WTC11 (cell line): Measurements from ENCODE around the gene SMYD3. TPM values are rescaled to one million over a fixed set of nuclear protein-coding genes. Genes with fewer than 3 reads are reported as not detected.
A peak's percentile ranks its signal among the peaks of the same experiment; 100 is the strongest.

ENCODE experiments used
- ATAC-seq: fragments of 200-7000 bp; cut with Tn5 transposase; 2 replicates; pipeline ENCODE4 v1.10.0; 2021; ENCODE audit warnings: mild to moderate bottlenecking, moderate library complexity
- CTCF ChIA-PET: fragments of 300-600 bp; sonication (Branson Sonifier 250); formaldehyde crosslinking; loops from one replicate; lab custom pipeline; 2021; ENCODE audit warnings: antibody characterized with exemption; lab: Charles Lee
- POLR2A ChIA-PET: fragments of 350-600 bp; sonication (Branson Sonifier 250); formaldehyde crosslinking; loops from one replicate; lab custom pipeline; 2021; ENCODE audit warnings: antibody characterized with exemption; lab: Charles Lee
- DNase-seq: peaks from one replicate; pipeline ENCODE4 v3.0.0; 2021; ENCODE audit warnings: low spot score
- H3K27ac Mint-ChIP-seq: 2 replicates; pipeline ENCODE4 v1.8.0; 2021; ENCODE audit warnings: mixed read lengths
- H3K27me3 Mint-ChIP-seq: 2 replicates; pipeline ENCODE4 v1.8.0; 2021; ENCODE audit warnings: low read depth, mild to moderate bottlenecking, moderate library complexity, mixed read lengths
- H3K36me3 Mint-ChIP-seq: 2 replicates; pipeline ENCODE4 v1.8.0; 2021; ENCODE audit warnings: mixed read lengths
- H3K4me1 Mint-ChIP-seq: 2 replicates; pipeline ENCODE4 v1.8.0; 2022; ENCODE audit warnings: mixed read lengths
- H3K4me3 Mint-ChIP-seq: 2 replicates; pipeline ENCODE4 v1.8.0; 2021; ENCODE audit warnings: mild to moderate bottlenecking, moderate library complexity, mixed read lengths
- H3K9me3 Mint-ChIP-seq: 2 replicates; pipeline ENCODE4 v1.8.0; 2021; ENCODE audit warnings: mixed read lengths
- AFF4 ChIP-seq: sonication (generic); formaldehyde crosslinking; IDR thresholded peaks from 2 replicates; pipeline ENCODE4 v1.8.1; 2023; ENCODE audit warnings: mild to moderate bottlenecking, missing genetic modification reagents, borderline replicate concordance
- CREB1 ChIP-seq: sonication (generic); formaldehyde crosslinking; IDR thresholded peaks from 2 replicates; pipeline ENCODE4 v1.8.0; 2023; ENCODE audit warnings: mild to moderate bottlenecking, missing genetic modification reagents
- CREM ChIP-seq: sonication (generic); formaldehyde crosslinking; IDR thresholded peaks from 2 replicates; pipeline ENCODE4 v1.8.1; 2022; ENCODE audit warnings: mild to moderate bottlenecking, missing genetic modification reagents, moderate library complexity
- E2F4 ChIP-seq: sonication (generic); formaldehyde crosslinking; IDR thresholded peaks from 2 replicates; pipeline ENCODE4 v1.8.1; 2022; ENCODE audit warnings: low read depth, mild to moderate bottlenecking, moderate library complexity, missing genetic modification reagents, borderline replicate concordance
- E2F5 ChIP-seq: sonication (generic); formaldehyde crosslinking; IDR thresholded peaks from 2 replicates; pipeline ENCODE4 v1.8.1; 2022; ENCODE audit warnings: mild to moderate bottlenecking, moderate library complexity, missing genetic modification reagents
- ELF4 ChIP-seq: sonication (generic); formaldehyde crosslinking; IDR thresholded peaks from 2 replicates; pipeline ENCODE4 v1.8.1; 2022; ENCODE audit warnings: low read depth, mild to moderate bottlenecking, moderate library complexity, missing genetic modification reagents
- ESRRA ChIP-seq: sonication (generic); formaldehyde crosslinking; IDR thresholded peaks from 2 replicates; pipeline ENCODE4 v1.8.1; 2022; ENCODE audit warnings: mild to moderate bottlenecking, missing genetic modification reagents, borderline replicate concordance
- GABPB1 ChIP-seq: sonication (generic); formaldehyde crosslinking; IDR thresholded peaks from 2 replicates; pipeline ENCODE4 v1.8.1; 2023; ENCODE audit warnings: mild to moderate bottlenecking, missing genetic modification reagents
- GRHL2 ChIP-seq: fragments of 250-450 bp; sonication (Bioruptor Pico); IDR thresholded peaks from 2 replicates; pipeline ENCODE4 v1.8.0; 2022; ENCODE audit warnings: mild to moderate bottlenecking, moderate library complexity; ENCODE audit not compliant: insufficient replicate concordance, severe bottlenecking
- JUN ChIP-seq: sonication (generic); formaldehyde crosslinking; IDR thresholded peaks from 2 replicates; pipeline ENCODE4 v1.8.0; 2023; ENCODE audit warnings: mild to moderate bottlenecking, missing genetic modification reagents
- KAT7 ChIP-seq: sonication (generic); formaldehyde crosslinking; IDR thresholded peaks from 2 replicates; pipeline ENCODE4 v1.8.1; 2023; ENCODE audit warnings: missing genetic modification reagents, mild to moderate bottlenecking, borderline replicate concordance
- MXD4 ChIP-seq: fragments of 250-450 bp; sonication (Bioruptor Pico); IDR thresholded peaks from 2 replicates; pipeline ENCODE4 v1.8.0; 2021; ENCODE audit warnings: mild to moderate bottlenecking, moderate library complexity, borderline replicate concordance
- NR3C1 ChIP-seq: sonication (generic); formaldehyde crosslinking; conservative IDR thresholded peaks from 2 replicates; pipeline ENCODE4 v1.8.1; 2023; ENCODE audit warnings: low read depth, mild to moderate bottlenecking, missing genetic modification reagents
- PRRX2 ChIP-seq: fragments of 250-450 bp; sonication (Bioruptor Pico); IDR thresholded peaks from 2 replicates; pipeline ENCODE4 v1.8.0; 2021; ENCODE audit warnings: mild to moderate bottlenecking
- SP1 ChIP-seq: sonication (generic); formaldehyde crosslinking; conservative IDR thresholded peaks from 2 replicates; pipeline ENCODE4 v1.8.1; 2022; ENCODE audit warnings: missing genetic modification reagents
- USF1 ChIP-seq: sonication (generic); formaldehyde crosslinking; IDR thresholded peaks from 2 replicates; pipeline ENCODE4 v1.8.0; 2022; ENCODE audit warnings: mild to moderate bottlenecking, missing genetic modification reagents
- ZBTB21 ChIP-seq: sonication (generic); formaldehyde crosslinking; IDR thresholded peaks from 2 replicates; pipeline ENCODE4 v1.8.1; 2023; ENCODE audit warnings: mild to moderate bottlenecking, missing genetic modification reagents, borderline replicate concordance
- ZNF512 ChIP-seq: sonication (generic); formaldehyde crosslinking; IDR thresholded peaks from 2 replicates; pipeline ENCODE4 v1.8.1; 2022; ENCODE audit warnings: missing genetic modification reagents, borderline replicate concordance
- ZNF532 ChIP-seq: fragments of 250-450 bp; sonication (Bioruptor Pico); IDR thresholded peaks from 2 replicates; pipeline ENCODE4 v1.9.0; 2021; ENCODE audit warnings: mild to moderate bottlenecking, borderline replicate concordance
- ZNF671 ChIP-seq: fragments of 250-450 bp; sonication (Bioruptor Pico); IDR thresholded peaks from 2 replicates; pipeline ENCODE4 v1.8.0; 2021; ENCODE audit warnings: mild to moderate bottlenecking
- total RNA-seq: library from RNA; stranded (reverse); gene quantifications from 3 replicates; pipeline ENCODE4 v1.2.3, GENCODE V29; 2021

The SMYD3 gene
- total RNA-seq, 1 experiment from 2014 or later = 21.4 TPM

- TF ChIP-seq E2F4 (no peak), ZNF512 (CRISPR knock-in tag) (no peak), GRHL2 (no peak), CREM (no peak), E2F5 (CRISPR knock-in tag) (no peak), SP1 (no peak), ZNF671 (no peak), CREB1 (no peak), ZNF532 (no peak), USF1 (CRISPR knock-in tag) (no peak), ZBTB21 (CRISPR knock-in tag) (no peak), MXD4 (CRISPR knock-in tag) (no peak), KAT7 (CRISPR knock-in tag) (no peak), JUN (CRISPR knock-in tag) (no peak), GABPB1 (CRISPR knock-in tag) (no peak), NR3C1 (CRISPR knock-in tag) (no peak), ELF4 (CRISPR knock-in tag) (no peak)
These were observed 346.7 kb downstream of the SMYD3 start (continued) for GRCh38 chr1:246160374-246160773.

- Mint-ChIP-seq H3K27ac (no peak overlapping the region), H3K36me3 (no peaks in the 10 kb centered on the region), H3K27me3 (no peaks in the 10 kb centered on the region), H3K9me3 (no peaks in the 10 kb centered on the region), H3K4me3 (no peak overlapping the region), H3K4me1 (peaks cover 29% of the 10 kb centered on the region)
- DNase-seq = no peak
- CTCF ChIA-PET = interaction anchor here (1.0 kb wide), 1 partner anchor 12 kb away, joined by 4 read pairs; no protein-coding TSS in a partner anchor
- peak; percentile 45; the same call in 1 of the 2 replicates for ATAC-seq
- POLR2A ChIA-PET = no interaction called here
- TF ChIP-seq ZNF512 (CRISPR knock-in tag) = no peak
- no peak for TF ChIP-seq AFF4 (CRISPR knock-in tag)
- no peak for TF ChIP-seq ESRRA
- no peak for TF ChIP-seq MXD4 (CRISPR knock-in tag)
- TF ChIP-seq PRRX2 (CRISPR knock-in tag) = no peak
These were observed 347.5 kb downstream of the SMYD3 start for GRCh38 chr1:246159279-246160227.
